Kidney capillary endothelial cell (primary cell): ENCODE measurements around the gene MOB2.

Source experiments
- DNase-seq: peaks from one replicate; pipeline ENCODE4 v3.0.0-alpha.2; 2018; ENCODE audit warnings: low spot score

The MOB2 gene

GRCh38 chr11:1486054-1486825 lies at the start of gene MOB2:
Gene MOB2, minus strand, starts transcription at chr11:1486779. Its CDS starts 223 bp downstream, at chr11:1486556.
- DNase-seq: no peak

GRCh38 chr11:1534682-1535081 lies 48.1 kb upstream of the MOB2 start:
- no peak for DNase-seq

GRCh38 chr11:1534171-1534570 lies 47.6 kb upstream of the MOB2 start:
- DNase-seq: no peak

GRCh38 chr11:1533342-1533725 lies 46.8 kb upstream of the MOB2 start:
- no peak for DNase-seq

- no peak for DNase-seq
These were observed 46.2 kb upstream of the MOB2 start for GRCh38 chr11:1532606-1533341.

GRCh38 chr11:1532014-1532586 lies 45.5 kb upstream of the MOB2 start:
- DNase-seq: no peak

- DNase-seq: no peak
These were observed 45.0 kb upstream of the MOB2 start for GRCh38 chr11:1531449-1532013.

- DNase-seq: no peak
These were observed 44.3 kb upstream of the MOB2 start for GRCh38 chr11:1530686-1531448.

GRCh38 chr11:1529774-1530173 lies 43.2 kb upstream of the MOB2 start:
- no peak for DNase-seq

GRCh38 chr11:1529286-1529685 lies 42.7 kb upstream of the MOB2 start:
- DNase-seq: no peak

GRCh38 chr11:1528710-1529109 lies 42.1 kb upstream of the MOB2 start:
- DNase-seq: no peak

GRCh38 chr11:1526785-1527184 lies 40.2 kb upstream of the MOB2 start:
- no peak for DNase-seq

GRCh38 chr11:1523779-1524178 lies 37.2 kb upstream of the MOB2 start:
- no peak for DNase-seq

- DNase-seq: no peak
These were observed 36.5 kb upstream of the MOB2 start for GRCh38 chr11:1523077-1523476.

GRCh38 chr11:1522081-1522424 lies 35.5 kb upstream of the MOB2 start:
- no peak for DNase-seq

- no peak for DNase-seq
These were observed 35.0 kb upstream of the MOB2 start for GRCh38 chr11:1521382-1522080.

GRCh38 chr11:1520663-1521267 lies 34.2 kb upstream of the MOB2 start:
- DNase-seq: no peak

GRCh38 chr11:1520209-1520662 lies 33.7 kb upstream of the MOB2 start:
- DNase-seq: no peak

GRCh38 chr11:1519028-1520010 lies 32.7 kb upstream of the MOB2 start:
- DNase-seq: no peak

- DNase-seq: no peak
These were observed 31.7 kb upstream of the MOB2 start for GRCh38 chr11:1518301-1518700.
